GM18873 (cell line): ENCODE results near the gene FDXACB1.

Source experiments
- ATAC-seq: cut with Tn5 transposase; IDR thresholded peaks from one replicate; pipeline ENCODE4 v1.9.1; 2021; ENCODE audit warnings: mild to moderate bottlenecking, moderate library complexity, moderate number of reproducible peaks; ENCODE audit not compliant: unreplicated experiment, low FRiP score

FDXACB1 gene, protein sequence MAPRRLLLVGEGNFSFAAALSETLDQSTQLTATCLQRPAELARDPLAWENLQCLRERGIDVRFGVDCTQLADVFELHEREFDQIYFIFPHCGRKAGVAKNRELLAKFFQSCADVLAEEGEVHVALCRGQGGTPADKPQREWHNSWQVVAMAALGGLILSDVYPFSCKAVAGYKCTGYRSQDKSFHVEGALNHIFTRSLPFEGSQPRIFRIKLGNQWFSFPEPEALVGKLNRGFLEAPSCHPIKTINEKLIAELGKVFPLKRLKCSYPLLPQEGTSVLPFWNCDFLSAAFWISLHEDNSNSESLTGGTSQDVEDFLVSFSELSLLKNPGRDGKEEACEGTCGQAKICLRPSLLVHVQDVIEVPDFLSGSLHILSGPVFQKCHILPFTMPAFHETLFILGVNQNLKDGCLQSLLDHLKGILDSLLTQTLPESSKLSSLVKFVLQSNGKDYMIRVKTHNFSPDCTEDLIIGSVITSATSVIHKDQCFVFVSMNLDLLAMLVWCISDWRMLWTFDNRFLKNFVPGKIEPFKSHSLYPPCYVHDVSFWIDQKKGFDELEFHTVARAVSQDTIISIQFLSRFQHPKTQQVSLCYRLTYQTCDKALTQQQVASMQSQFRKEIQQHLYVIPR

GRCh38 chr11:111878849-111879636 is at the start of gene FDXACB1, which contains the start of gene CFAP68:
FDXACB1 (minus strand) TSS chr11:111879165; CDS start chr11:111879132, 33 bp downstream.
CFAP68 (plus strand) TSS chr11:111879541; CDS start chr11:111879561, 20 bp downstream.
- peak; percentile 84 for ATAC-seq

GRCh38 chr11:111926505-111927391 is 47.8 kb upstream of the FDXACB1 start:
- peak; percentile 79 for ATAC-seq

- ATAC-seq: no peak
Measured at GRCh38 chr11:111925953-111926352, 47.0 kb upstream of the FDXACB1 start.

DNA sequence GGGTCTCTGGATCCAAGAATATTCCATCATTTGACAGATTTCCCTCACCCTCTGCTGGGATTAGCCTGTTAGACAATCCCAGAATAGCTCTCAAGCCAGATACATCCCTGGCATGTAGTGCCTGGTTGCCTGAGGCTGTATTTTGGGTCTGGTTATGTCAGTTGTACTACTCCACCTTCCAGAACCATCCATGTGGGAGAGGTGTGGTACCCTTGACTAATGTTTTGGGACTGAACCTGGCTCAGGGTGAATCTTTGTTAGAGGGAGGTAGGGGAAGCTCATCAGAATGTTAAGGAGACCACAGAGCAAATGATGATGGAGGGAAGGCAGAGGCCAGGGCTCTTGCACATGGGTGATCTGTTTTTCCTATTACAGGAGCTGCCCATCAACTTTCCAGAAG is 45.0 kb upstream of the FDXACB1 start:
- ATAC-seq: no peak

DNA sequence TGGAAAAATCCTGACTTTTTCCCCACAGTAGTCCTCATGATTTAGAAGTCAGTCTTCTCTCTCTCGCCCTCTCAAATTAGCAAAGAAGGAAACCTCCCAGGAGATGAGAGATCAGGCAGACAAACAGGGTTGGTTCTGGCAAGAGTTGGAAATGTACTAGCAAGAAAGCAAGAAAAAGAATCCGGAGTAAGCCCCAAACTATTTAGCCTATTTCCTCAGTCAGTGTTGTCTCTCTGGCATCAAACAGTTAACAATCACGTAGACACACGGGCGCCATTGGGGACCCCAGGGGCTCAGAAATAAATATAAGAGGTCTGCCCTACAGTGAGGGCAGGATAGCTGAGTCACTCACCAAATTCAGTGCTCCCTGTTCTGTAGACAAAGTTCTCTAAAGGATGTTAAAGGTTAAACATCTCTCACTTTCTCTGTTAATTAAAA is 44.4 kb upstream of the FDXACB1 start:
- ATAC-seq: no peak

DNA sequence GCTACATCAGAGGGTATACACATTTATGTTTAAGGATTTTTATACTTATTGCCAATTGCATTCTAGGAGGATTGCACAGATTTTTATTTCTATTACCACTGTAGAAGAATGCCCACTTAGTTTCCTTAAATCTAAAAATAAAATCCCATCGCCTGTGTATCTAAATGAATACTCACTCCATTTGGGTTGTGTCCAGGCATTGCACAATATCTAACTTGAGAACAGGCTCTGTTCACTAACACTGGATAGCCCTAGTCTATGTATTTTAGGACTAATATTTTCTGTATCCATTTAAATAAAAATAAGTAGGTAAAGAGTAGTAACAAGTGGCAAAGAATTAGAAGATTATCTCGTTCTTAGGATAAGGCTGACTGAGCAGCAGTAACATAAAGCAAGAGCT is 43.8 kb upstream of the FDXACB1 start:
- no peak for ATAC-seq

DNA sequence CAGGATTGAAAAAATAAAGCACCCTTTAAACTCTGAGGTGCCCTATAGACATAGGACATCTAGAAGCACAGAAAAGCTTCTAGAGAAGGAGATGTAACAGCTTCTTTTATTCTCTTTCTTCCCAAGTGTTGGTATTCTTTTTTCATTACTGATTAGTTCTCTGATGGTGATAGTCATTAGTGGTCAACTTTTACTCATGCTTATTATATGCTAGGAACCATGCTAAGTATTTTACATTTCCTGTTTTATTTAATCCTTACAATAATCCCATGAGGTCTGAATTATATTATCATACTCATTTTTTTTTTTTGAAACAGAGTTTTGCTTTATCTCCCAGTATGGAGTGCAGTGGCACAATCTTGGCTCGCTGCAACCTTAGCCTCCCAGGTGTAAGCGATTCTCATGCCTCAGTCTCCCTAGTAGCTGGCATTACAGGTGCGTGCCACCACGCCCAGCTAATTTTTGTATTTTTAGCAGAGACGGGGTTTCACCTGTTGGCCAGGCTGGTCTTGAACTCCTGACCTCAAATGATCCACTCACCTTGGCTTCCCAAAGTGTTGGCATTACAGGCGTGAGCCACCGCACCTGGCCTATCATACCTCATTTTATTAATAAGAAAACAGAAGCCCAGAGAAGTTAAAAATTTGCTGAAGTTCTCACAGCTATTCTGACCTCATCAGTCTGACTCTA is 42.7 kb upstream of the FDXACB1 start:
- no peak for ATAC-seq

GRCh38 chr11:111920908-111921307 is 41.9 kb upstream of the FDXACB1 start:
- ATAC-seq: no peak

DNA sequence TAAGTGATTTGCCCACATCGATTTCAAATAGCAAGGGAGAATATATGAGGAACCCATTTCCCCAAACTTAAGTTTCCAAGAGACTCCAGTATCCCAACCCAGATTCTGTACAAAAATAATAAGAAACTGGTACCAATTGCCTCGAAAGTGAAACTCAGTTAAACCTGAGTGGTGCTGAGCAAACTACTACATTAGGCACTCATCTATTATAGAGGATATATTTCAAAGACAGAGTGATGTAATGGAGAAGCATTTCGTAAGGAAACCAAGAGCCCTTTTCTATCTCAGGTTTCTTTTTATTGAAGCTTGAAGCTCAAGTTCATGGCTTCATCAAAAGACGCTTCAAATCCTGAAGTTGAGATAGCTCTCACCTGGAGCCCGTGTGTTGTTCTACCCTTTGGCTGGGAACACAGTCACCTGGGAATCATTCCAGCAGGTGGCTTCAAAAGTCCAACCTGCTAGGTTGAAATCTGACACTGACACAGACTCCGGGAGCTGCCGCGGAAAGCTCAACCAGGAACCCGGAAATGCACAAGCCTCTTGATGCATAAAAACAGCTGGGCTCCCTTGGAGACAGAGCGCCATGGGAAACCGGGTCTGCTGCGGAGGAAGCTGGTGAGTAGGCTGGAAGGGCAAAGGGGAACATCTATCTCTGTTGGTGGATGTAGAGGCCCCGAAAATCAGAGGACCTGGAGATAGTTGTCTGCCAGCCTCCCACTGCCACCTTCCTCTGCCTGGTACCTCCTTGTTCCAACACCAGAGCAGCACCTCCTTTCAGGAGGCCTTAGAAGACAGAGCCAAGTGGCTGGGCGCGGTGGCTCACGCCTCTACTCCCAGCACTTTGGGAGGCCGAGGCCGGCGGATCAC is 39.7 kb upstream of the FDXACB1 start, which contains the start of gene C11orf52:
TSS of gene C11orf52 (plus strand) at position 524 of the 867 bp plus-strand sequence. CDS start at position 584, 60 bp downstream.
- no peak for ATAC-seq

DNA sequence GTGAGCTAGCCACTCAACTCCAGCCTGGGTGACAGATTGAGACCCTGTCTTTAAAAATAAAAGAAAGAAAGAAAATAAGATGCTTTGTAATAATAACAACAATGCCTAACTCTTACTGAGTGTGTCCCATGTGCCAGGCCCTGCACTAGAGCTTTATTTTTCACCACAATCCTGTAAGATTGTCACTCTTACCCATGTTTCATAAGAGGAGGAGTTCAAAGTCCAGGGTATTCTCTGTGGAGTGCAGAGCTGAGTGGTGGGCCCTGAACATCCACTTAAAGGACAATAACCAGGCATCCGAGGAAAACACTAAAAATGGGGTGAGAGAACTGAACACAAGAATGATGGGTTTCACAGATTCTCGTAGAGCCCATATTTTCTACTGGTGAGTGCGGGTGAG is 38.8 kb upstream of the FDXACB1 start:
- no peak for ATAC-seq

DNA sequence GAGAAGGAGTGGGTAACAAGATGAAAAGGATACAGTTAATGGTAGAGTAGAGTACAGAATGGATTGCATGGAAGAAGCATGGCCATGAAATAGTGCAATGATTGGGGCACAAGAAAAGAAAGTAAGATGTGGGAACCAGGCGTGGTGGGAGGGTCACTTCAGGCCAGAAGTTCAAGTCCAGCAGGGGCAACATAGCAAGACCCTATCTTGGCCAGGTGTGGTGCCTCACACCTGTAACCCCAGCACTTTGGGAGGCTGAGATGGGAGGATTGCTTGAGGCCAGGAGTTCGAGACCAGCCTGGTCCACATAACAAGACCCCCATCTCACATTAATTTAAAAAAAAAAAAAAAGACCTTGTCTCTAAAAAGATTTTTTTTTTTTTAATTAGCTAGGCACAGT is 38.3 kb upstream of the FDXACB1 start:
- no peak for ATAC-seq

- ATAC-seq: no peak
Measured at GRCh38 chr11:111916768-111917167, 37.8 kb upstream of the FDXACB1 start.

DNA sequence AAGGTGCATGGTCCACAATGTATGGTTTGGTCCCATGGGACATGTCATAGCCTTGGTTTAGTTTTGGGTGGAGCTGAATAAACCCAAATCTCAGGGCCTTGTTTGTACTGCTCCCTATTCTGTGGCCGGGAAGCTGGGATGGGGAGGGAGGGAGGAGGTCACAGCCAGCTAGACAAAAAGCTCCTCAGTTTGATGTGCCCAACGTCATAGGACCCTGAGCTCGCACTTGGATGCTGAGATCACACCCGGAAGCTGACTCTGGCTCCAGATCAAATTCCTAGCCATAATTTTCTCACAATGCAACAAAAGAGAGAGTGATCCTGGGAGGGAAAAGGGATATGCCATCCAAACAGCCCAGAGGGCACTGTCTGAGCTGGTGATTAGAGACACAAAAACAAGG is 35.0 kb upstream of the FDXACB1 start:
- no peak for ATAC-seq

GRCh38 chr11:111913031-111913861 is 34.3 kb upstream of the FDXACB1 start:
- ATAC-seq: no peak

GRCh38 chr11:111912535-111912934 is 33.6 kb upstream of the FDXACB1 start, which contains the start of gene HSPB2:
HSPB2 (plus strand) TSS chr11:111912734; CDS start chr11:111912830, 96 bp downstream.
- no peak for ATAC-seq

DNA sequence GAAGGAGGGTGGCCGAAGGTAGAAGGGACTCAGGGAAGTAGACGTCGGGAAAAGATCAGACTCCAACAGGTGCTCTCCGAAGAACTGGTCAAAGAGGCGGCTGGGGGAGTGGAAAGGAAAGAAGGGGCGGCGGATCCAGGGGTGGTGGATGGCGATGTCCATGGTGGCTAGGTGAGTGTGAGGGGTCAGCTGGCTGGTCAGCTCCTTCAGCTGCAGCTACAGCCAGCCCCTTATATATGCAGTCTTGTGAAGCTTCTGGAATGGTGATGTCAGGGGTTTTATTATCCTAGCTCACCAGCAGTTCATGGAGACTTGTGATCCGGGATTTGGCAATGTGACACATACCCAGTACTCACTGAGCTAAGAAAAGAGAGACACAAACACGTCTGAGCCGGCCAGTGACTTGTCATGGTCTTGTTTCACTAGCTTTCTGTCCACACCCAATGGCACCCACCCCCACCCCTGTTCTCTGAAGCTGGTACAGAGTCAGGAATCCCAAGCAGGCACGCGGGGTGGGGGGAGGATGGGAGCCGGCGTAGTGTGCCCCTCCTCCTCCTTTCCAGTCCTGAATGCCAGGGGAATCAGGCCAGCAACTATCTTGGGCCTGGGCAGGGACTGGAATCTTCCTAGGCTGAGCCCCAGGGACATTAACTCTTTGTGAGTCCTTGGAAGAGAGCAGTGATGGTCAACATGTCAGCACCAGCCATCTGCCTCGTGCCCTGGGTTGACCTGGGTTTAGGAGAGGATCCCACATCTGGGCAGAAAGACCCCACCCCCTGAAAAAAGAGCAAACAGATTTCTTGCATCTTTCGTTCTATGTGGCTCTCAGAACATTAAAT is 32.8 kb upstream of the FDXACB1 start, which contains the start of gene CRYAB:
TSS of gene CRYAB (minus strand) at position 208 of the 839 bp plus-strand sequence. CDS start at position 162, 46 bp downstream.
- ATAC-seq: no peak
